Putamen (tissue), 1 donor: Measurements from ENCODE around the gene CCDC43.
A peak's percentile ranks its signal among the peaks of the same experiment; 100 is the strongest.
"Not testable (repeated sequence)": the region's sequence is repeated elsewhere in the genome, so short reads cannot be mapped to it uniquely, and the experiment has no call there.

Experiments
- DNase-seq: peaks from one replicate; pipeline ENCODE4 v3.0.0-alpha.2; 2016; ENCODE audit warnings: low spot score

The CCDC43 gene

GRCh38 chr17:44672479-44673093, 17.0 kb downstream of the CCDC43 start:
- no peak for DNase-seq

GRCh38 chr17:44666006-44666405, 23.6 kb downstream of the CCDC43 start:
- no peak for DNase-seq

GRCh38 chr17:44664867-44665266, 24.7 kb downstream of the CCDC43 start:
- DNase-seq = no peak

- no peak for DNase-seq
These were observed 26.5 kb downstream of the CCDC43 start for GRCh38 chr17:44663095-44663494.

GRCh38 chr17:44661835-44662234, 27.7 kb downstream of the CCDC43 start:
- no peak for DNase-seq

GRCh38 chr17:44655983-44656710, 33.4 kb downstream of the CCDC43 start, which contains the start of gene MEIOC:
TSS of gene MEIOC (plus strand) at chr17:44656468. CDS start at chr17:44656614, 146 bp downstream.
- DNase-seq = no peak

- DNase-seq = no peak
These were observed 35.6 kb downstream of the CCDC43 start for GRCh38 chr17:44653954-44654353.

GRCh38 chr17:44653384-44653783, 36.2 kb downstream of the CCDC43 start:
- DNase-seq = no peak

- no peak for DNase-seq
These were observed 36.8 kb downstream of the CCDC43 start for GRCh38 chr17:44652727-44653126.

- no peak for DNase-seq
These were observed 38.3 kb downstream of the CCDC43 start for GRCh38 chr17:44651228-44651627.

- DNase-seq = no peak
These were observed 40.6 kb downstream of the CCDC43 start for GRCh38 chr17:44648963-44649362.

- DNase-seq = no peak
These were observed 41.8 kb downstream of the CCDC43 start for GRCh38 chr17:44647736-44648135.

GRCh38 chr17:44646280-44646679, 43.3 kb downstream of the CCDC43 start:
- DNase-seq = no peak

- no peak for DNase-seq
These were observed 44.2 kb downstream of the CCDC43 start for GRCh38 chr17:44645341-44645740.

GRCh38 chr17:44642834-44643233, 46.7 kb downstream of the CCDC43 start:
- DNase-seq = no peak

GRCh38 chr17:44637066-44637465, 52.5 kb downstream of the CCDC43 start:
- DNase-seq = no peak

- no peak for DNase-seq
These were observed 53.0 kb downstream of the CCDC43 start for GRCh38 chr17:44636562-44636961.

GRCh38 chr17:44634401-44634800, 55.2 kb downstream of the CCDC43 start:
- DNase-seq = not testable (repeated sequence)

- no peak for DNase-seq
These were observed 55.6 kb downstream of the CCDC43 start for GRCh38 chr17:44633998-44634397.

GRCh38 chr17:44630703-44631102, 58.9 kb downstream of the CCDC43 start:
- DNase-seq = no peak

- DNase-seq = no peak
These were observed 60.3 kb downstream of the CCDC43 start for GRCh38 chr17:44629314-44629713.

GRCh38 chr17:44628243-44629188, 61.1 kb downstream of the CCDC43 start:
- peak; percentile 7 for DNase-seq
